Neuronal stem cell (in vitro differentiated cells): ENCODE measurements around the gene IRF2.
"Not testable (repeated sequence)": the region's sequence is repeated elsewhere in the genome, so short reads cannot be mapped to it uniquely, and the experiment has no call there.

Experiments
- DNase-seq: peaks from one replicate; pipeline ENCODE4 v3.0.0-alpha.2; 2013; ENCODE audit warnings: low spot score
- H2AFZ ChIP-seq: one replicate; pipeline ENCODE4 v1.6.1; 2013; ENCODE audit warnings: mild to moderate bottlenecking, low read length, inconsistent platforms
- H2AK5ac ChIP-seq: 2 replicates; pipeline ENCODE4 v1.6.1; 2013; ENCODE audit warnings: low read depth, mild to moderate bottlenecking, inconsistent platforms, low read length, moderate library complexity, mixed read lengths
- H2BK120ac ChIP-seq: 2 replicates; pipeline ENCODE4 v1.6.1; 2013; ENCODE audit warnings: low read depth, mild to moderate bottlenecking, inconsistent platforms, low read length, moderate library complexity, mixed read lengths
- H2BK12ac ChIP-seq: one replicate; pipeline ENCODE4 v1.6.1; 2013; ENCODE audit warnings: low read length, inconsistent platforms
- H2BK15ac ChIP-seq: 2 replicates; pipeline ENCODE4 v1.6.1; 2013; ENCODE audit warnings: mild to moderate bottlenecking, low read length, inconsistent platforms, mixed read lengths
- H2BK5ac ChIP-seq: one replicate; pipeline ENCODE4 v1.6.1; 2013; ENCODE audit warnings: inconsistent platforms, mild to moderate bottlenecking, low read length, moderate library complexity
- H3K14ac ChIP-seq: one replicate; pipeline ENCODE4 v1.6.1; 2013; ENCODE audit warnings: low read length, inconsistent platforms
- H3K18ac ChIP-seq: 2 replicates; pipeline ENCODE4 v1.6.1; 2013; ENCODE audit warnings: low read length, inconsistent platforms
- H3K23ac ChIP-seq: 2 replicates; pipeline ENCODE4 v1.6.1; 2013; ENCODE audit warnings: low read depth, mild to moderate bottlenecking, mixed read lengths, low read length, inconsistent platforms; ENCODE audit not compliant: poor library complexity
- H3K27ac ChIP-seq: replicated peaks from 3 replicates; pipeline ENCODE4 v1.5.1; 2013; ENCODE audit warnings: low read length, inconsistent platforms
- H3K27me3 ChIP-seq, 3 experiments: 2 replicates each; pipeline ENCODE4 v1.6.1; 2013; ENCODE audit warnings: low read length in 3 of 3, mild to moderate bottlenecking in 2 of 3, inconsistent platforms in 1 of 3, low read depth in 1 of 3, mixed read lengths in 1 of 3, moderate library complexity in 1 of 3; ENCODE audit not compliant: control insufficient read depth in 3 of 3, insufficient read depth in 3 of 3
- H3K36me3 ChIP-seq, 2 donors: replicated peaks in 1 of 2; 2 replicates each; pipeline ENCODE4 v1.6.1; 2013; ENCODE audit warnings: low read length in 2 of 2; ENCODE audit not compliant: control insufficient read depth in 2 of 2, insufficient read depth in 2 of 2
- H3K4ac ChIP-seq: 2 replicates; pipeline ENCODE4 v1.6.1; 2013; ENCODE audit warnings: inconsistent platforms, mild to moderate bottlenecking, low read length, moderate library complexity
- H3K4me1 ChIP-seq, 2 donors: 1 replicate in 1 of 2; 2 replicates in 1 of 2; pipeline ENCODE4 v1.6.1; 2013; ENCODE audit warnings: low read length in 2 of 2, low read depth in 1 of 2; ENCODE audit not compliant: control insufficient read depth in 2 of 2, insufficient read depth in 1 of 2
- H3K4me2 ChIP-seq: one replicate; pipeline ENCODE4 v1.6.1; 2013; ENCODE audit warnings: mild to moderate bottlenecking, low read length, inconsistent platforms; ENCODE audit not compliant: insufficient read depth, poor library complexity, severe bottlenecking
- H3K4me3 ChIP-seq, 2 donors: 2 replicates each; pipeline ENCODE4 v1.5.1; 2013; ENCODE audit warnings: low read length in 2 of 2, mild to moderate bottlenecking in 2 of 2, inconsistent platforms in 1 of 2, moderate library complexity in 1 of 2
- H3K79me1 ChIP-seq: one replicate; pipeline ENCODE4 v1.6.1; 2013; ENCODE audit warnings: low read depth, mild to moderate bottlenecking, inconsistent platforms, low read length, moderate library complexity
- H3K9ac ChIP-seq: one replicate; pipeline ENCODE4 v1.6.1; 2013; ENCODE audit warnings: mild to moderate bottlenecking, low read depth, low read length, inconsistent platforms; ENCODE audit not compliant: poor library complexity
- H3K9me3 ChIP-seq, 2 donors: replicated peaks in 1 of 2; 2 replicates each; pipeline versions ENCODE3 to v1.6.1; 2013; ENCODE audit warnings: low read length in 2 of 2, mild to moderate bottlenecking in 2 of 2, inconsistent platforms in 1 of 2, low read depth in 1 of 2, mixed read lengths in 1 of 2, moderate library complexity in 1 of 2; ENCODE audit not compliant: control insufficient read depth in 2 of 2, insufficient read depth in 1 of 2
- H4K8ac ChIP-seq: one replicate; pipeline ENCODE4 v1.6.1; 2013; ENCODE audit warnings: low read depth, mild to moderate bottlenecking, inconsistent platforms, low read length, moderate library complexity
- H4K91ac ChIP-seq: one replicate; pipeline ENCODE4 v1.6.1; 2013; ENCODE audit warnings: low read length, low read depth, mild to moderate bottlenecking, inconsistent platforms; ENCODE audit not compliant: poor library complexity
- WGBS, 2 donors: extraction: QIAGEN DNeasy Blood & Tissue Kit; methylation state at CpG; one replicate each; pipeline ENCODE4 v1.1.7; 2013; ENCODE audit warnings: missing lambda C conversion rate in 2 of 2, mixed read lengths in 1 of 2; ENCODE audit not compliant: insufficient read length in 2 of 2, insufficient replicate concordance in 1 of 2; ENCODE audit errors: extremely low coverage in 2 of 2; 5-methylcytosine and 5-hydroxymethylcytosine counted together

Gene IRF2

DNA sequence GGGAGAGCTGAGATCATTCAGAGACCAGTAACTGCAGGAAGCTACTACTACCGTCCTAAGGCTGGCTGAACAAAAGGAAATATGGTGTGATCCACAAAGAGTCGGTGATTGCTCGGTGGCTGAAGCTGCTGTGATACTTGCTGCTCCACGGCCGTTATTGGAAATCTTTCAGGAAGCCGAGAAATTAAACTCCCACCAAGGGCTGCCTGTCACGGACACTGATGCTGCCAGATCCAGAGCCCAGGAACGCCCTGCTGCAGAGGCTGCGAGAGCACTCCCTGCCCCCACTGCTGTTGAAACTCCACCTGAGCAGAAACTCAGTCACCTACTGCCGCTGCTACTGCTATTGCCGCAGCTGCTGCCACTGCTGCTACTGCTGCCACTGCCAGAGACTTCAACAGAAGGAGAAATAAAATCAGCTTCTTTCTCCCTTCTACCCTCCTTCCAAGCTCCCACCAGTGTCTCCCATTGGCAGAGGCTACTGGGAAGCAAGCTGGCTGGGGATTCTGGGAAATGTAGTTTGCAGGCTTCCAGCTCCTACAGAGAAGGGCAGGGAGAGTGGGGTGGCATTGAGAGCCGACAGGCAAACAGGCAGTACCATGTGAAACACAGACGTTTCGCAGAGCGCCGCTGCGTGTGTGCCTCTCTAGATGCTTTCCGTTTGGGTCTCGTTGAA lies 130.7 kb downstream of the IRF2 start:
- Histone ChIP-seq H3K9me3 (peaks cover 0 to 4% of the 10 kb centered on the region in 2 donors), H3K18ac (peak overlapping the region; percentile 90), H3K36me3 (no peaks in the 10 kb centered on the region), H3K4me3 (peak overlapping the region; percentile 62 to 85), H3K4me1 (peaks cover 14 to 32% of the 10 kb centered on the region in 2 donors), H4K8ac (no peak overlapping the region), H2AFZ (peak overlapping the region; percentile 90), H3K79me1 (no peaks in the 10 kb centered on the region), H4K91ac (no peak overlapping the region), H3K4me2 (peak overlapping the region; percentile 66), H2BK15ac (no peak overlapping the region), H2BK5ac (no peak overlapping the region), H3K14ac (no peak overlapping the region), H3K27me3 (no peaks in the 10 kb centered on the region), H3K27ac (peak overlapping the region; percentile 54), H2AK5ac (no peak overlapping the region), H3K9ac (no peak overlapping the region), H3K23ac (no peak overlapping the region), H3K4ac (no peak overlapping the region), H2BK120ac (no peak overlapping the region), H2BK12ac (no peak overlapping the region)
- DNase-seq, result peak; percentile 69
- WGBS, 2 donors, result no CpG with 5 or more reads among the region's 19 CpGs

DNA sequence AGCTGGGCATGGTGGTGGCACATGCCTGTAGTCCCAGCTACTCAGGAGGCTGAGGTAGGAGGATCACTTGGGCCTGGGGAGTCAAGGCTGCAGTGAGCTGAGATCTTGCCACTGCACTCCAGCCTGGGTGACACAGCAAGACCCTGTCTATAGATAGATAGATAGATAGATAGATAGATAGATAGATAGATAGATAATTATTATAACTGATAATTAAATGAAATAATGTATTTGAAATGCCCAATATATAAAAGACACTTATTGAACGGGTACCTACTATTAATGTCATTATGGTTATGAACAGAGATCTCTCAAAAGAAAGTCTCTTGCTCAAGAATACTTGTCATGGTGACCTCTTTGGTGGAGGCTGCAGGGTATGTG lies 131.5 kb downstream of the IRF2 start:
- peak overlapping the region in 1 of 2 donors; percentile 62 for H3K4me3 ChIP-seq
- H3K27me3 ChIP-seq, H3K9ac ChIP-seq, H3K23ac ChIP-seq, H2BK12ac ChIP-seq, H4K8ac ChIP-seq, H3K18ac ChIP-seq, H2AK5ac ChIP-seq, H3K79me1 ChIP-seq, H3K36me3 ChIP-seq, DNase-seq, H2BK15ac ChIP-seq, H3K27ac ChIP-seq, H4K91ac ChIP-seq, H3K14ac ChIP-seq, H3K4ac ChIP-seq, H2BK5ac ChIP-seq, H2BK120ac ChIP-seq, H3K4me2 ChIP-seq: not testable (repeated sequence)
- peak overlapping the region; percentile 90 for H2AFZ ChIP-seq
- peaks cover 0 to 12% of the 10 kb centered on the region in 2 donors for H3K9me3 ChIP-seq
- no CpG with 5 or more reads among the region's 1 CpG for WGBS, 2 donors
- H3K4me1 ChIP-seq, result peaks cover 11 to 27% of the 10 kb centered on the region in 2 donors

DNA sequence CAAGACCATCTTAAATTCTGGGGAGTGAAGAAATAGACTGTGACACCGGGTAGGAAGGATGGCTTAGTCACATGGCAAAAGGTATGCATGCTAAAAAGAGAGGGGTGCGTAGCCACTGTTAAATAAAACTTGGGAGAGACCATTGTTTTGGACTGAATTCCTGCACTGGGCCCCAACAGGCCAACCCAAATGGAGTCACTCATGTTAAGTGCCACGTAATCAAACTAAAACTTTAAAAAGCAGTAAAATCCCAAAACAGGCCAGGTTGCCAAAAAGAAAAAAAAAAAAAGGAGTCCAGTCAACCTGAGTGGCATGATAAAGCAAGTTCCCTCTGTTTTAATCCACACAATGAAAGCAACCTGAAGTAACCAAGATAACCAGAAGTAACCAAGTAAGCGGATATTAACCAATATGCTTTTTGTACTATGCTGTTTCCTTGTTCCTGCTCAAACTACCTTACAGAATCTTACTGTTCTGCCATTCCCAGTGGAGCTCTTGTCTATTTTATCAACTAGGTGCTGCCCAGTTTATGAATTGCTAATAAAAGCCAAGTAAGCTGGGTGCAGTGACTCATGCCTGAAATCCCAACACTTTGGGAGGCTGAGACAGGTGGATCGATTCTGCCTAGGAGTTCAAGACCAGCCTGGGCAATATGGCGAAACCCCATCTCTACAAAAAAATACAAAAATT lies 132.0 kb downstream of the IRF2 start:
- H4K91ac ChIP-seq, result no peak overlapping the region
- no peak overlapping the region for H2BK5ac ChIP-seq

DNA sequence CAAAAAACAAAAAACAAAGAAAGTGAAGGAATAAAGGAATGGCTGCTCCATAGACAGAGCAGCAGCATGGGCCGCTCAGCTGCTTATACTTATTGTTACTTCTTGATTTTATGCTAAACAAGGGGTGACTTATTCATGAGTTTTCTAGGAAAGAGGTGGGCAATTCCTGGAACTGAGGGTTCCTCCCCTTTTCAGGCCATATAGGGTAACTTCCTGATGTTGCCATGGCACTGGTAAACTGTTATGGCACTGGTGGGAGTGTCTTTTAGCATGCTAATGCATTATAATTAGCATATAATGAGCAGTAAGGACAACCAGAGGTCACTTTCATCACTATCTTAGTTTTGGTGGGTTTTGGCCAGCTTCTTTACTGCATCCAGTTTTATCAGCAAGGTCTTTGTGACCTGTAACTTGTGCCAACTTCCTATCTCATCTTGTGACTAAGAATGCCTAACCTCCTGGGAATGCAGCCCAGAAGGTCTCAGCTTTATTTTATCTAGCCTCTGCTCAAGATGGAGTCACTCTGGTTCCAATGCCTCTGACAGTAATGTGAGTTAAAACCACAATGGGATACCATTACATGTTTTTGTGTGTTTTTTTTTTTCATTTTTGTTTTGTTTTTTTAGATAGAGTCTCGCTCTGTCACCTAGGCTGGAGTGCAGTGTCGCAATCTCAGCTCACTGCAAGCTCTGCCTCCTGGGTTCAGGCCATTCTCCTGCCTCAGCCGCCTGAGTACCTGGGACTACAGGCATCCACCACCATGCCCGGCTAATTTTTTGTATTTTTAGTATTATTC lies 134.8 kb downstream of the IRF2 start:
- no CpG with 5 or more reads among the region's 5 CpGs for WGBS, 2 donors
- DNase-seq, H2BK120ac ChIP-seq, H2AK5ac ChIP-seq, H3K18ac ChIP-seq, H4K8ac ChIP-seq, H3K9ac ChIP-seq, H3K4me3 ChIP-seq, H3K27me3 ChIP-seq, H3K79me1 ChIP-seq, H2AFZ ChIP-seq, H4K91ac ChIP-seq, H3K27ac ChIP-seq, H2BK15ac ChIP-seq, H3K23ac ChIP-seq, H3K14ac ChIP-seq, H2BK12ac ChIP-seq, H3K4me2 ChIP-seq, H2BK5ac ChIP-seq, H3K4ac ChIP-seq, H3K36me3 ChIP-seq: not testable (repeated sequence)
- Histone ChIP-seq H3K9me3 (peaks cover 0 to 15% of the 10 kb centered on the region in 2 donors), H3K4me1 (peaks cover 4 to 12% of the 10 kb centered on the region in 2 donors)

More for the DNA sequence above, 132.0 kb downstream of the IRF2 start:
- no peak overlapping the region for H3K14ac ChIP-seq
- H2AFZ ChIP-seq, result peak overlapping the region; percentile 45
- no peak overlapping the region for H3K23ac ChIP-seq
- H3K4me1 ChIP-seq, result peaks cover 7 to 23% of the 10 kb centered on the region in 2 donors
- no peak for DNase-seq
- H2BK120ac ChIP-seq, result no peak overlapping the region
- no peak overlapping the region for H2BK15ac ChIP-seq
- no peak overlapping the region for H3K4me2 ChIP-seq
- H3K27ac ChIP-seq, result no peak overlapping the region
- H3K18ac ChIP-seq, result no peak overlapping the region
- no peak overlapping the region for H3K4me3 ChIP-seq
- H2BK12ac ChIP-seq, result no peak overlapping the region
- no peaks in the 10 kb centered on the region for H3K36me3 ChIP-seq
- H3K9me3 ChIP-seq, result peaks cover 0 to 15% of the 10 kb centered on the region in 2 donors
- H4K8ac ChIP-seq, result no peak overlapping the region
- no peak overlapping the region for H3K9ac ChIP-seq
- H3K79me1 ChIP-seq, result no peaks in the 10 kb centered on the region
- H3K4ac ChIP-seq, result no peak overlapping the region
- no peaks in the 10 kb centered on the region for H3K27me3 ChIP-seq
- whole genome bisulfite sequencing, 2 donors, result no CpG with 5 or more reads among the region's 6 CpGs
- H2AK5ac ChIP-seq, result no peak overlapping the region
